ENCODE results near the gene RNF144A. TPM values are rescaled to one million over a fixed set of nuclear protein-coding genes. Genes with fewer than 3 reads are reported as not detected.
A peak's percentile ranks its signal among the peaks of the same experiment; 100 is the strongest.

Gene RNF144A
- total and polyA plus RNA-seq, 2 of the 13 experiments (the other 11 are each of a cell fraction or from before 2014, with no cell fraction given) = 13.9 to 16.5 TPM

DNA sequence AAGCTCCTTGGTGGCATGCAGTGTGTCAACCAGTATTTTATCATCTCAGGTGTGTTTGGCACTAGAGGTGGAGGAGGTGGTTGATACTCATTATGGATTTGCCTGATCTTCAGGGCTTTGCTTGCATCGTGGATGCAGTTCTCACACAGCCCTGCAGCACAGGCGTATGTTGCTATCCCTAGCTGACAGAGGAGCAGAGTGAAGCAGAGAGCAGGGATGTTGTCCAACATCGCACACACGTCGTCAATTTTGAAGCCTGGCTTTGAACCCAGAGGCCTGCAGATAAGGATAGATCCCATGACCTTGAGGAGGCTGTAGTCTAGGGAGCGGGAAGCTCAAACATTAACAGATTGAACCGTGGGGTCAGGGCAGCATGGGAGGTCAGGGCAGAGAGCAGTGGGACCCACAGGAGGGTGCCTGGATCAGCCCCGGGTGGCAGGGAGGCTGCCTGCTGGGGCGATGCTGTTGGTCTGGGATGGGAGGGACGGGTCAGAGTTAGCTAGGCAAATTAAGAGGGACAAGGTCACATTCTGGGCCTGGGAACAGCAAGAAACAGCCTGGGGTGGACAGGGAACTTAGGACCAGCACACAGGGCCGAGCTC, 4.2 kb downstream of the RNF144A start (continued):
- TF ChIP-seq, protein P1, sequence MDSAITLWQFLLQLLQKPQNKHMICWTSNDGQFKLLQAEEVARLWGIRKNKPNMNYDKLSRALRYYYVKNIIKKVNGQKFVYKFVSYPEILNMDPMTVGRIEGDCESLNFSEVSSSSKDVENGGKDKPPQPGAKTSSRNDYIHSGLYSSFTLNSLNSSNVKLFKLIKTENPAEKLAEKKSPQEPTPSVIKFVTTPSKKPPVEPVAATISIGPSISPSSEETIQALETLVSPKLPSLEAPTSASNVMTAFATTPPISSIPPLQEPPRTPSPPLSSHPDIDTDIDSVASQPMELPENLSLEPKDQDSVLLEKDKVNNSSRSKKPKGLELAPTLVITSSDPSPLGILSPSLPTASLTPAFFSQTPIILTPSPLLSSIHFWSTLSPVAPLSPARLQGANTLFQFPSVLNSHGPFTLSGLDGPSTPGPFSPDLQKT (CRISPR knock-in tag; IDR thresholded peaks at IDR 0.05; ENCODE audit: borderline replicate concordance) = no peak
- TF ChIP-seq MLLT10 (CRISPR knock-in tag; IDR thresholded peaks at IDR 0.05) (no peak), ZNF136 (CRISPR knock-in tag; IDR thresholded peaks at IDR 0.05; ENCODE audit: low read depth) (0 out of 2 replicates have a peak, but pooled peaks have one; percentile 82), RBAK (CRISPR knock-in tag; IDR thresholded peaks at IDR 0.05) (no peak; the same call in 1 of the 2 replicates), ZNF75D (CRISPR knock-in tag; IDR thresholded peaks at IDR 0.05; ENCODE audit: borderline replicate concordance) (no peak), PHF21A (CRISPR knock-in tag; IDR thresholded peaks at IDR 0.05) (peak; percentile 97), ETV6 (CRISPR knock-in tag; conservative IDR thresholded peaks at IDR 0.05) (no peak), KDM2A (CRISPR knock-in tag; IDR thresholded peaks at IDR 0.05; ENCODE audit: borderline replicate concordance, low read depth) (peak; percentile 76), PCBP2 (optimal IDR thresholded peaks at IDR 0.05; ENCODE audit: low read depth, low read length, poor library complexity, severe bottlenecking) (no peak), PITX1 (CRISPR knock-in tag; IDR thresholded peaks at IDR 0.05) (peak; percentile 96), ZNF556 (CRISPR knock-in tag; IDR thresholded peaks at IDR 0.05; ENCODE audit: borderline replicate concordance) (peak; percentile 85; the same call in 1 of the 2 replicates), SMARCC2 (IDR thresholded peaks at IDR 0.05) (no peak), JUN (CRISPR knock-in tag; IDR thresholded peaks at IDR 0.05) (peak; percentile 79), HMG20A (CRISPR knock-in tag; IDR thresholded peaks at IDR 0.05; ENCODE audit: borderline replicate concordance) (peak; percentile 95), EZH2 (conservative IDR thresholded peaks at IDR 0.05; ENCODE audit: low read depth, low read length) (no peak), KLF6 (CRISPR knock-in tag; IDR thresholded peaks at IDR 0.05) (0 out of 2 replicates have a peak, but pooled peaks have one; percentile 12)
- TF ChIP-seq, protein P2, sequence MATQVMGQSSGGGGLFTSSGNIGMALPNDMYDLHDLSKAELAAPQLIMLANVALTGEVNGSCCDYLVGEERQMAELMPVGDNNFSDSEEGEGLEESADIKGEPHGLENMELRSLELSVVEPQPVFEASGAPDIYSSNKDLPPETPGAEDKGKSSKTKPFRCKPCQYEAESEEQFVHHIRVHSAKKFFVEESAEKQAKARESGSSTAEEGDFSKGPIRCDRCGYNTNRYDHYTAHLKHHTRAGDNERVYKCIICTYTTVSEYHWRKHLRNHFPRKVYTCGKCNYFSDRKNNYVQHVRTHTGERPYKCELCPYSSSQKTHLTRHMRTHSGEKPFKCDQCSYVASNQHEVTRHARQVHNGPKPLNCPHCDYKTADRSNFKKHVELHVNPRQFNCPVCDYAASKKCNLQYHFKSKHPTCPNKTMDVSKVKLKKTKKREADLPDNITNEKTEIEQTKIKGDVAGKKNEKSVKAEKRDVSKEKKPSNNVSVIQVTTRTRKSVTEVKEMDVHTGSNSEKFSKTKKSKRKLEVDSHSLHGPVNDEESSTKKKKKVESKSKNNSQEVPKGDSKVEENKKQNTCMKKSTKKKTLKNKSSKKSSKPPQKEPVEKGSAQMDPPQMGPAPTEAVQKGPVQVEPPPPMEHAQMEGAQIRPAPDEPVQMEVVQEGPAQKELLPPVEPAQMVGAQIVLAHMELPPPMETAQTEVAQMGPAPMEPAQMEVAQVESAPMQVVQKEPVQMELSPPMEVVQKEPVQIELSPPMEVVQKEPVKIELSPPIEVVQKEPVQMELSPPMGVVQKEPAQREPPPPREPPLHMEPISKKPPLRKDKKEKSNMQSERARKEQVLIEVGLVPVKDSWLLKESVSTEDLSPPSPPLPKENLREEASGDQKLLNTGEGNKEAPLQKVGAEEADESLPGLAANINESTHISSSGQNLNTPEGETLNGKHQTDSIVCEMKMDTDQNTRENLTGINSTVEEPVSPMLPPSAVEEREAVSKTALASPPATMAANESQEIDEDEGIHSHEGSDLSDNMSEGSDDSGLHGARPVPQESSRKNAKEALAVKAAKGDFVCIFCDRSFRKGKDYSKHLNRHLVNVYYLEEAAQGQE (IDR thresholded peaks at IDR 0.05; ENCODE audit: borderline replicate concordance in 1 of 2, low read depth in 1 of 2, low read length in 2 of 2) = peak in 1 of 2 experiments; percentile 62; a peak in 1 of 4 replicates
- TF ChIP-seq, protein P3, sequence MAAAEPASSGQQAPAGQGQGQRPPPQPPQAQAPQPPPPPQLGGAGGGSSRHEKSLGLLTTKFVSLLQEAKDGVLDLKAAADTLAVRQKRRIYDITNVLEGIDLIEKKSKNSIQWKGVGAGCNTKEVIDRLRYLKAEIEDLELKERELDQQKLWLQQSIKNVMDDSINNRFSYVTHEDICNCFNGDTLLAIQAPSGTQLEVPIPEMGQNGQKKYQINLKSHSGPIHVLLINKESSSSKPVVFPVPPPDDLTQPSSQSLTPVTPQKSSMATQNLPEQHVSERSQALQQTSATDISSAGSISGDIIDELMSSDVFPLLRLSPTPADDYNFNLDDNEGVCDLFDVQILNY (CRISPR knock-in tag; conservative IDR thresholded peaks at IDR 0.05) = peak; percentile 84
- TF ChIP-seq, protein P4, sequence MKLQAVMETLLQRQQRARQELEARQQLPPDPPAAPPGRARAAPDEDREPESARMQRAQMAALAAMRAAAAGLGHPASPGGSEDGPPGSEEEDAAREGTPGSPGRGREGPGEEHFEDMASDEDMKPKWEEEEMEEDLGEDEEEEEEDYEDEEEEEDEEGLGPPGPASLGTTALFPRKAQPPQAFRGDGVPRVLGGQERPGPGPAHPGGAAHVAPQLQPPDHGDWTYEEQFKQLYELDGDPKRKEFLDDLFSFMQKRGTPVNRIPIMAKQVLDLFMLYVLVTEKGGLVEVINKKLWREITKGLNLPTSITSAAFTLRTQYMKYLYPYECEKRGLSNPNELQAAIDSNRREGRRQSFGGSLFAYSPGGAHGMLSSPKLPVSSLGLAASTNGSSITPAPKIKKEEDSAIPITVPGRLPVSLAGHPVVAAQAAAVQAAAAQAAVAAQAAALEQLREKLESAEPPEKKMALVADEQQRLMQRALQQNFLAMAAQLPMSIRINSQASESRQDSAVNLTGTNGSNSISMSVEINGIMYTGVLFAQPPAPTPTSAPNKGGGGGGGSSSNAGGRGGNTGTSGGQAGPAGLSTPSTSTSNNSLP (IDR thresholded peaks at IDR 0.05; ENCODE audit: low read depth, low read length) = 0 out of 2 replicates have a peak, but pooled peaks have one; percentile 27
- TF ChIP-seq, protein P5, sequence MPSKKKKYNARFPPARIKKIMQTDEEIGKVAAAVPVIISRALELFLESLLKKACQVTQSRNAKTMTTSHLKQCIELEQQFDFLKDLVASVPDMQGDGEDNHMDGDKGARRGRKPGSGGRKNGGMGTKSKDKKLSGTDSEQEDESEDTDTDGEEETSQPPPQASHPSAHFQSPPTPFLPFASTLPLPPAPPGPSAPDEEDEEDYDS (CRISPR knock-in tag; IDR thresholded peaks at IDR 0.05) = peak; percentile 42

Data from HepG2 (cell line).